Measurements from ENCODE around the gene PLPP4. TPM values are rescaled to one million over a fixed set of nuclear protein-coding genes. Genes with fewer than 3 reads are reported as not detected.

PLPP4 gene
- total RNA-seq, 1 experiment from 2014 or later: not detected

DNA sequence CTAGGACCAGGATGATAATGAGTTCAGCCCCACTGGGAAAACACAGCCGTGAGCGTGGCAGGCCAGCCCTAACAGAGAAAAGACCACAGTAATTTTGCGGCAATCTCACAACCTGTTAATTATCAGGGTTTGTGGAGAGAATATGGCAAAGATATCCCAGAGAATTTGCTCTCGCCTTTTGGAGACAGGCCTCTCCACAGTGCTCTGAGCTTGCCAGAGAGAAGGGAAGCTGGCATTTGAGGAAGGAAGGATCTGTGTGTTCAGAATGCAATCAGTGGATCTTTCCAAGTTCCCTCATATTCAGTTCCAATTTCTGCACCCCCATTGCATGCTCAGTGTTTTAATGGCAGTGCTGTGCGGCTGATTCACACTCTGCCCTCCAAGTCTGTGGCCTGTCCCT is 60.2 kb downstream of the PLPP4 start:
- no TSS peak for BruUV-seq (replicated peaks)
- DNase-seq: no peak
- CTCF ChIA-PET: no interaction called here
- no peaks in the 10 kb centered on the region for H3K9me3 Mint-ChIP-seq (ENCODE audit: low read depth, unreplicated experiment)
- no peak overlapping the region for H3K27ac Mint-ChIP-seq (ENCODE audit: unreplicated experiment)
- TF ChIP-seq, protein P1, sequence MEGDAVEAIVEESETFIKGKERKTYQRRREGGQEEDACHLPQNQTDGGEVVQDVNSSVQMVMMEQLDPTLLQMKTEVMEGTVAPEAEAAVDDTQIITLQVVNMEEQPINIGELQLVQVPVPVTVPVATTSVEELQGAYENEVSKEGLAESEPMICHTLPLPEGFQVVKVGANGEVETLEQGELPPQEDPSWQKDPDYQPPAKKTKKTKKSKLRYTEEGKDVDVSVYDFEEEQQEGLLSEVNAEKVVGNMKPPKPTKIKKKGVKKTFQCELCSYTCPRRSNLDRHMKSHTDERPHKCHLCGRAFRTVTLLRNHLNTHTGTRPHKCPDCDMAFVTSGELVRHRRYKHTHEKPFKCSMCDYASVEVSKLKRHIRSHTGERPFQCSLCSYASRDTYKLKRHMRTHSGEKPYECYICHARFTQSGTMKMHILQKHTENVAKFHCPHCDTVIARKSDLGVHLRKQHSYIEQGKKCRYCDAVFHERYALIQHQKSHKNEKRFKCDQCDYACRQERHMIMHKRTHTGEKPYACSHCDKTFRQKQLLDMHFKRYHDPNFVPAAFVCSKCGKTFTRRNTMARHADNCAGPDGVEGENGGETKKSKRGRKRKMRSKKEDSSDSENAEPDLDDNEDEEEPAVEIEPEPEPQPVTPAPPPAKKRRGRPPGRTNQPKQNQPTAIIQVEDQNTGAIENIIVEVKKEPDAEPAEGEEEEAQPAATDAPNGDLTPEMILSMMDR (IDR thresholded peaks at IDR 0.05; ENCODE audit: unreplicated experiment): no peak
- H3K4me3 Mint-ChIP-seq (ENCODE audit: low read depth, unreplicated experiment): no peak overlapping the region
- no peaks in the 10 kb centered on the region for H3K27me3 Mint-ChIP-seq (ENCODE audit: unreplicated experiment)
- intact Hi-C loops (cut with micrococcal nuclease; ENCODE audit: unreplicated experiment): no loop called here
- H3K36me3 Mint-ChIP-seq (ENCODE audit: insufficient read depth, unreplicated experiment): no peaks in the 10 kb centered on the region
- H3K4me1 Mint-ChIP-seq (ENCODE audit: low read depth, unreplicated experiment): no peaks in the 10 kb centered on the region

DNA sequence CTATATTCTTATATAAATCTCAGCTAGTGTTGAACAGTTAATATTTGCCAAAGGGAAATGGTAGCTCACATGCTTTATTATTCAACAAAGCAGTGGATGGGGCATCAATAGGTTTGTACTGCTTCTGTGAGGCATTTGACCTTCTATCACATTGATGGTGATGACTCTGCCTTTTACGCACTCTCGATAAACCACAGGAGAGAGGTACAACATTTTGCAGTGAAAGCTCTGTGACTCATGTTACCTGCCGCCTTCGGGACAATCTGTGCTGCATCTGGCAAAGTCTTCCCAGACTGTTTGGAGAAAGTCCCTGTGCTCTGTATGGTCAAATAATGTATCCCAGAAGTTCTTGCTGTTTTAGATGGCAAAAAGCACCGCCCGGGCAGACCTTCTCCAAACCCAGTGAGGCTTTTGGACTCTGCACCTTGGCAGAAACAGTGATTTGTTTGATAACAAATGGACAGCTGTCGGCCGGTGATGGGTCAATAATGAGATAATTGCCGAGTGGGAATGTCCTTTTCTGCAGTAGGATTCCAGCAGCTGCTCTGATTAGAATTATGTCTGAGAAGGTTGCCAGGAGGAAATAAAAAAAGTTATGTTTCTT is 61.0 kb downstream of the PLPP4 start:
- intact Hi-C loops (cut with micrococcal nuclease; ENCODE audit: unreplicated experiment): no loop called here
- BruUV-seq (replicated peaks): no TSS peak
- DNase-seq: no peak
- Mint-ChIP-seq H3K36me3 (ENCODE audit: insufficient read depth, unreplicated experiment) (no peaks in the 10 kb centered on the region), H3K9me3 (ENCODE audit: low read depth, unreplicated experiment) (no peaks in the 10 kb centered on the region), H3K27ac (ENCODE audit: unreplicated experiment) (no peak overlapping the region), H3K4me3 (ENCODE audit: low read depth, unreplicated experiment) (no peak overlapping the region), H3K4me1 (ENCODE audit: low read depth, unreplicated experiment) (no peaks in the 10 kb centered on the region), H3K27me3 (ENCODE audit: unreplicated experiment) (no peaks in the 10 kb centered on the region)
- TF ChIP-seq, protein P1 (IDR thresholded peaks at IDR 0.05; ENCODE audit: unreplicated experiment): no peak
- CTCF ChIA-PET: no interaction called here

DNA sequence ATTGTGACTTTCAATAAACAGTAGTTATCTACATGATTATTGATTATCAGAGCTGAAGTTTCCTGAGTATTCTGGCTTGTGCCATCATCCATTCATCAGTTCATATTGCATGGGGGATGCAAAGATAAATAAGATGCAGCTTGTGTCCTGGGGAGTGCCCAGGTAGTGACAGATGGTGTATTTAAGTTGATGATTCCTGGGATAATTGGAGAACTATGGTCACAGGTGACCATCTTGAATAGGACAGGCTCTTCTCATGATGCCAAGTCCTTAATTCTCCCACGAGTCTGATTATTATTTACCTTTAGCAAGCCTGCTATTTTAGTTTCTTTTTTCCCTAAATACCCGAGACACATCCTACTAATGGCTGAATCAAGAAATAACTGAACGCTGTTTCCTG is 64.9 kb downstream of the PLPP4 start:
- Mint-ChIP-seq H3K4me3 (ENCODE audit: low read depth, unreplicated experiment) (no peak overlapping the region), H3K4me1 (ENCODE audit: low read depth, unreplicated experiment) (no peaks in the 10 kb centered on the region), H3K27ac (ENCODE audit: unreplicated experiment) (no peak overlapping the region), H3K9me3 (ENCODE audit: low read depth, unreplicated experiment) (no peaks in the 10 kb centered on the region), H3K36me3 (ENCODE audit: insufficient read depth, unreplicated experiment) (no peaks in the 10 kb centered on the region), H3K27me3 (ENCODE audit: unreplicated experiment) (peaks cover 30% of the 10 kb centered on the region)
- BruUV-seq (replicated peaks): no TSS peak
- CTCF ChIA-PET: no interaction called here
- TF ChIP-seq, protein P1 (IDR thresholded peaks at IDR 0.05; ENCODE audit: unreplicated experiment): no peak
- DNase-seq: no peak
- intact Hi-C loops (cut with micrococcal nuclease; ENCODE audit: unreplicated experiment): no loop called here

DNA sequence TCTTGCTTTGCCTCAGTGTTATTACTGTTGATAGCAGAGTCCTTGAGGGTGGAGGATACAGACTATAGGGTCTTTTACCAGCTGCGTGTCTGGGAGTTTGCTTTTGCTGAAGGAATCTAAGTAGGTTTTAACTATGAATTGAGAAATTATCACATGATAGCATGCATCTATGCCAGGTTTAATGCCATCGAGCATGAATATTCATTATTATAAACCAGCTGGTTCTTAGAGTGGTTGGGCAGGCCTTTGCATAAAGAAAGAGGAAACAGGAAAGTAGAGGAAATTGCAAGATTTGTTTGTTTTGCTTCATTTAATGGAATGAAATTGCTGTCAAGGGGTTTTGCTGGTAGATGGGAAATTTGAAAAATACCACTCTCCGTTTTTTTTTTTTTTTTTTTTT is 70.7 kb downstream of the PLPP4 start:
- no peak for DNase-seq
- Mint-ChIP-seq H3K4me3 (ENCODE audit: low read depth, unreplicated experiment) (no peak overlapping the region), H3K9me3 (ENCODE audit: low read depth, unreplicated experiment) (no peaks in the 10 kb centered on the region), H3K4me1 (ENCODE audit: low read depth, unreplicated experiment) (no peaks in the 10 kb centered on the region), H3K36me3 (ENCODE audit: insufficient read depth, unreplicated experiment) (no peaks in the 10 kb centered on the region), H3K27me3 (ENCODE audit: unreplicated experiment) (peaks cover 36% of the 10 kb centered on the region), H3K27ac (ENCODE audit: unreplicated experiment) (no peak overlapping the region)
- intact Hi-C loops (cut with micrococcal nuclease; ENCODE audit: unreplicated experiment): no loop called here
- TF ChIP-seq, protein P1 (IDR thresholded peaks at IDR 0.05; ENCODE audit: unreplicated experiment): no peak
- BruUV-seq (replicated peaks): no TSS peak
- CTCF ChIA-PET: no interaction called here
